CD14-positive monocyte (primary cell): ENCODE data around the gene NDUFS6. TPM values are rescaled to one million over a fixed set of nuclear protein-coding genes. Genes with fewer than 3 reads are reported as not detected.
"Not testable (repeated sequence)": the region's sequence is repeated elsewhere in the genome, so short reads cannot be mapped to it uniquely, and the experiment has no call there.

Experiments
- DNase-seq, 3 donors: peaks; one replicate each; pipeline ENCODE4 v3.0.0-alpha.2; 2011 to 2022
- H2AFZ ChIP-seq: 2 replicates; pipeline ENCODE4 v1.6.0; 2012; ENCODE audit warnings: mild to moderate bottlenecking, low read depth, low read length, inconsistent platforms; ENCODE audit not compliant: insufficient read depth, poor library complexity, severe bottlenecking
- H3K27ac ChIP-seq, 2 donors: 1 replicate in 1 of 2; 2 replicates in 1 of 2; pipeline ENCODE4 v1.5.1; 2012 to 2013; ENCODE audit warnings: low read length in 2 of 2, control low read depth in 1 of 2, inconsistent platforms in 1 of 2, low read depth in 1 of 2, mild to moderate bottlenecking in 1 of 2
- H3K27me3 ChIP-seq, 2 donors: one replicate each; pipeline versions ENCODE4 v1.6.0 to v1.6.1; 2011 to 2013; ENCODE audit warnings: low read length in 2 of 2; ENCODE audit not compliant: control insufficient read depth in 2 of 2, insufficient read depth in 2 of 2
- H3K36me3 ChIP-seq, 2 donors: replicated peaks in 1 of 2; 1 replicate in 1 of 2; 2 replicates in 1 of 2; pipeline versions ENCODE4 v1.5.1 to v1.6.1; 2012 to 2013; ENCODE audit warnings: low read length in 2 of 2, control low read depth in 1 of 2, inconsistent platforms in 1 of 2, mild to moderate bottlenecking in 1 of 2; ENCODE audit not compliant: insufficient read depth in 2 of 2, control insufficient read depth in 1 of 2
- H3K4me1 ChIP-seq, 2 donors: 1 replicate in 1 of 2; 2 replicates in 1 of 2; pipeline versions ENCODE4 v1.5.1 to v1.6.1; 2012 to 2013; ENCODE audit warnings: low read length in 2 of 2, control low read depth in 1 of 2, inconsistent platforms in 1 of 2, mild to moderate bottlenecking in 1 of 2, moderate library complexity in 1 of 2; ENCODE audit not compliant: insufficient read depth in 2 of 2, control insufficient read depth in 1 of 2
- H3K4me2 ChIP-seq: replicated peaks from 2 replicates; pipeline ENCODE3; 2012; ENCODE audit warnings: low read length, moderate library complexity, mild to moderate bottlenecking; ENCODE audit not compliant: poor library complexity, severe bottlenecking; ENCODE audit errors: extremely low read depth
- H3K4me3 ChIP-seq, 3 experiments: fragments of 200-600 bp in 1 of 3; sonication (generic) in 1 of 3; replicated peaks in 1 of 3; 1 replicate in 2 of 3; 2 replicates in 1 of 3; pipeline ENCODE4 v1.5.1; 2011 to 2013; ENCODE audit warnings: low read length in 3 of 3, mild to moderate bottlenecking in 3 of 3, control low read depth in 2 of 3, low read depth in 2 of 3, inconsistent platforms in 1 of 3, moderate library complexity in 1 of 3
- H3K79me2 ChIP-seq: 2 replicates; pipeline ENCODE4 v1.6.0; 2012; ENCODE audit warnings: mild to moderate bottlenecking, control low read depth, inconsistent platforms, low read length, moderate library complexity; ENCODE audit not compliant: insufficient read depth
- H3K9ac ChIP-seq: 2 replicates; pipeline ENCODE4 v1.6.0; 2017; ENCODE audit warnings: low read length, mild to moderate bottlenecking; ENCODE audit not compliant: insufficient read depth, poor library complexity, severe bottlenecking
- H3K9me3 ChIP-seq, 2 donors: replicated peaks in 1 of 2; 1 replicate in 1 of 2; 2 replicates in 1 of 2; pipeline versions ENCODE4 v1.5.1 to v1.6.1; 2012 to 2013; ENCODE audit warnings: low read length in 2 of 2, control low read depth in 1 of 2; ENCODE audit not compliant: control insufficient read depth in 1 of 2, insufficient read depth in 1 of 2
- H4K20me1 ChIP-seq: 2 replicates; pipeline ENCODE4 v1.6.0; 2012; ENCODE audit warnings: mild to moderate bottlenecking, low read length, control low read depth, moderate library complexity; ENCODE audit not compliant: insufficient read depth
- H3K27ac Mint-ChIP-seq, 7 donors: one replicate each; pipeline ENCODE4 v1.8.0; 2020; ENCODE audit warnings: mild to moderate bottlenecking in 7 of 7, mixed read lengths in 7 of 7, moderate library complexity in 6 of 7, inconsistent platforms in 2 of 7
- H3K27me3 Mint-ChIP-seq, 3 donors: one replicate each; pipeline ENCODE4 v1.8.0; 2021 to 2022; ENCODE audit warnings: low read depth in 3 of 3, mild to moderate bottlenecking in 3 of 3, mixed read lengths in 3 of 3, moderate library complexity in 3 of 3, inconsistent platforms in 1 of 3
- H3K36me3 Mint-ChIP-seq, 2 donors: one replicate each; pipeline ENCODE4 v1.8.0; 2020; ENCODE audit warnings: mixed read lengths in 2 of 2, inconsistent platforms in 1 of 2, mild to moderate bottlenecking in 1 of 2
- H3K4me1 Mint-ChIP-seq: one replicate; pipeline ENCODE4 v1.8.0; 2020; ENCODE audit warnings: mild to moderate bottlenecking, mixed read lengths
- H3K4me3 Mint-ChIP-seq, 2 donors: one replicate each; pipeline ENCODE4 v1.8.0; 2020; ENCODE audit warnings: mild to moderate bottlenecking in 2 of 2, mixed read lengths in 2 of 2, moderate library complexity in 1 of 2
- H3K9me3 Mint-ChIP-seq, 7 donors: one replicate each; pipeline ENCODE4 v1.8.0; 2020 to 2022; ENCODE audit warnings: mixed read lengths in 7 of 7, mild to moderate bottlenecking in 6 of 7, moderate library complexity in 6 of 7, inconsistent platforms in 2 of 7
- WGBS: methylation state at CpG from one replicate; pipeline ENCODE4 v1.1.5; 2013; ENCODE audit warnings: missing lambda C conversion rate; ENCODE audit not compliant: insufficient coverage; 5-methylcytosine and 5-hydroxymethylcytosine counted together
- intact Hi-C, 2 donors: fragments of 100-400 bp; cut with micrococcal nuclease; formaldehyde crosslinking; loops; one replicate each; pipeline versions ENCODE4 v1.15.0 to v1.15.1; 2023
- polyA plus RNA-seq, 3 donors: library from polyadenylated mRNA; depleted of rRNA in 1 of 3; unstranded in 2 of 3; stranded (reverse) in 1 of 3; fragments of 300-500 nt in 2 of 3; fragments of >200 nt in 1 of 3; fragmentation: Illumina TruSeq in 2 of 3; gene quantifications; 1 replicate in 2 of 3; 2 replicates in 1 of 3; pipeline ENCODE4 v1.2.3, GENCODE V29; 2012 to 2021
- TF ChIP-seq, protein P1 (sequence below): fragments of 200-600 bp; IDR thresholded peaks from one replicate; pipeline ENCODE4 v1.8.0; 2022; ENCODE audit warnings: antibody characterized with exemption, mild to moderate bottlenecking

NDUFS6 gene
- polyA plus RNA-seq, 3 donors, result 20.5 to 62.3 (median 62.2) TPM

DNA sequence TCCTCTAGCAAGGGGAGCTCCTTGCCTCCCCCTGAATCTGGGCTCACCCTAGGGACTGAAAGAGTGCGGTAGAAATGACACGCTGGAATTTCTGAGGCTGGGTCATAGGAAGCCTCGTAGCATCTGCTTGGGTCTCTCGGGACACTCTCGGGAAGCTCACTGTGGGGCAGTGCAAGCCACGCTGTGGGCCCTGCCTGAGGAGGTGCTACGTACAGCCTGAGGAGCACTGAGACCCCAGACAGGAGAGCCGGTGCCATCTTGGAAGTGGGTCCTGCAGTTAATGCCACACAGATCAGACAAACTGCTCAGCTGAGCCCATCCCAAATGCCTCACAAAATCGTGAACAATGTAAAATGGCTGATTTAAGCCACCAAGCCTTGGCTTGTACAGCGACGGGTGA, 3.4 kb upstream of the NDUFS6 start:
- Mint-ChIP-seq H3K27ac (peak overlapping the region in 1 of 7 donors; percentile 32), H3K36me3 (peaks cover 25 to 26% of the 10 kb centered on the region in 2 donors), H3K9me3 (peaks cover 0 to 2% (median 0%) of the 10 kb centered on the region in 7 donors), H3K4me1 (peaks cover 41% of the 10 kb centered on the region), H3K27me3 (peaks cover 0 to 3% (median 2%) of the 10 kb centered on the region in 3 donors), H3K4me3 (no peak overlapping the region)
- intact Hi-C loops, result loop anchor here (10.0 kb wide), 3 partner anchors 443 to 1183 kb away; partner anchors contain the start of genes CEP72 (in 1 of the 2) and CLPTM1L (in 1 of the 2)
- WGBS, result 93% methylated on average over 8 of the region's 11 CpGs
- Histone ChIP-seq H3K27me3 (no peaks in the 10 kb centered on the region), H3K9ac (no peak overlapping the region), H4K20me1 (no peaks in the 10 kb centered on the region), H3K27ac (no peak overlapping the region), H3K4me2 (no peak overlapping the region), H3K4me1 (peaks cover 18 to 33% of the 10 kb centered on the region in 2 donors), H2AFZ (no peak overlapping the region), H3K36me3 (peaks cover 14 to 29% of the 10 kb centered on the region in 2 donors), H3K4me3 (no peak overlapping the region), H3K79me2 (peaks cover 36% of the 10 kb centered on the region), H3K9me3 (no peaks in the 10 kb centered on the region)
- no peak for DNase-seq
- TF ChIP-seq, protein P1, sequence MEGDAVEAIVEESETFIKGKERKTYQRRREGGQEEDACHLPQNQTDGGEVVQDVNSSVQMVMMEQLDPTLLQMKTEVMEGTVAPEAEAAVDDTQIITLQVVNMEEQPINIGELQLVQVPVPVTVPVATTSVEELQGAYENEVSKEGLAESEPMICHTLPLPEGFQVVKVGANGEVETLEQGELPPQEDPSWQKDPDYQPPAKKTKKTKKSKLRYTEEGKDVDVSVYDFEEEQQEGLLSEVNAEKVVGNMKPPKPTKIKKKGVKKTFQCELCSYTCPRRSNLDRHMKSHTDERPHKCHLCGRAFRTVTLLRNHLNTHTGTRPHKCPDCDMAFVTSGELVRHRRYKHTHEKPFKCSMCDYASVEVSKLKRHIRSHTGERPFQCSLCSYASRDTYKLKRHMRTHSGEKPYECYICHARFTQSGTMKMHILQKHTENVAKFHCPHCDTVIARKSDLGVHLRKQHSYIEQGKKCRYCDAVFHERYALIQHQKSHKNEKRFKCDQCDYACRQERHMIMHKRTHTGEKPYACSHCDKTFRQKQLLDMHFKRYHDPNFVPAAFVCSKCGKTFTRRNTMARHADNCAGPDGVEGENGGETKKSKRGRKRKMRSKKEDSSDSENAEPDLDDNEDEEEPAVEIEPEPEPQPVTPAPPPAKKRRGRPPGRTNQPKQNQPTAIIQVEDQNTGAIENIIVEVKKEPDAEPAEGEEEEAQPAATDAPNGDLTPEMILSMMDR, result no peak

DNA sequence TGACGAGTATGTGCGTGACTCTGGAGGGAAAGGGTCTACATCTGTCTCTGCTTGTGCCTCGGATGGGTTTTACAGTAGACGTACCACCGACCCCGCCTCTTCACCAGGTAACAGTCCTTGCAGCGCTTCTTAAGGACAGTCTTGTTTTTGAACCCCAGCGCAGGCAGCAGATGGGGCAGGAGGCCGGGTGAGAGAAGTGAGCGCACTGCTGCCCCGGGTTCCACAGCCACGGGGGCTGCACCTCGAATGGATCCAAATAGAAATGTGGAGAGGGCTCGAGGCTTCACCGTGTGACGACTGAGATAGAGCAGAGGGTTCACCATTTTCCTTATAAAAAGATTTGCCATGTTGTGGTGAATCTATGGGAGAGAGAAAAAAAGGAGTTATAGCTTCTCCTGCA, 2.6 kb upstream of the NDUFS6 start:
- Histone ChIP-seq H3K4me1 (peaks cover 18 to 33% of the 10 kb centered on the region in 2 donors), H3K9ac (peak overlapping the region; percentile 90)

More for the DNA sequence above, 2.6 kb upstream of the NDUFS6 start:
- WGBS, result 100% methylated on average over 1 of the region's 16 CpGs
- Histone ChIP-seq H3K79me2 (peaks cover 43% of the 10 kb centered on the region), H3K36me3 (peaks cover 21 to 37% of the 10 kb centered on the region in 2 donors), H3K4me3 (peak overlapping the region in 1 of 3 experiments; percentile 90), H3K4me2 (peak overlapping the region; percentile 82), H3K27ac (peak overlapping the region in 1 of 2 donors; percentile 91)
- Mint-ChIP-seq H3K4me1 (peaks cover 40% of the 10 kb centered on the region), H3K36me3 (peaks cover 32 to 33% of the 10 kb centered on the region in 2 donors), H3K4me3 (peak overlapping the region; percentile 95 to 100), H3K27ac (peak overlapping the region in 5 of 7 donors; percentile 19 to 81 (median 36))
- not testable (repeated sequence) for H3K9me3 ChIP-seq, H3K27me3 ChIP-seq, H2AFZ ChIP-seq, H3K27me3 Mint-ChIP-seq, H3K9me3 Mint-ChIP-seq, H4K20me1 ChIP-seq, DNase-seq
- intact Hi-C loops, result loop anchor here (10.0 kb wide), 3 partner anchors 444 to 1184 kb away; partner anchors contain the start of genes CEP72 (in 1 of the 2) and CLPTM1L (in 1 of the 2)
